DMS114 treated with DMSO at 0.1 percent for 48 hours (cell line): ENCODE measurements around the gene HAPLN3.

ENCODE experiments used
- DNase-seq: peaks from one replicate; lab custom pipeline; 2025; ENCODE audit not compliant: unreplicated experiment; lab: John Stamatoyannopoulos, UW

The HAPLN3 gene

GRCh38 chr15:88912500-88912921, 17.2 kb upstream of the HAPLN3 start:
- no peak for DNase-seq

GRCh38 chr15:88911766-88912118, 16.4 kb upstream of the HAPLN3 start:
- no peak for DNase-seq

- no peak for DNase-seq
These were observed 14.8 kb upstream of the HAPLN3 start for GRCh38 chr15:88909956-88910831.

- DNase-seq: no peak
These were observed 13.6 kb upstream of the HAPLN3 start for GRCh38 chr15:88908697-88909621.

- DNase-seq: no peak
These were observed 12.8 kb upstream of the HAPLN3 start for GRCh38 chr15:88908123-88908522.

GRCh38 chr15:88907111-88907510, 11.8 kb upstream of the HAPLN3 start:
- DNase-seq: no peak

GRCh38 chr15:88906551-88906950, 11.2 kb upstream of the HAPLN3 start:
- no peak for DNase-seq

- DNase-seq: no peak
These were observed 10.8 kb upstream of the HAPLN3 start for GRCh38 chr15:88906130-88906529.

GRCh38 chr15:88905576-88905975, 10.2 kb upstream of the HAPLN3 start:
- DNase-seq: no peak

- DNase-seq: peak; percentile 74
These were observed 9.4 kb upstream of the HAPLN3 start for GRCh38 chr15:88904624-88905327.

GRCh38 chr15:88904257-88904623, 8.9 kb upstream of the HAPLN3 start:
- DNase-seq: no peak

GRCh38 chr15:88902846-88903245, 7.5 kb upstream of the HAPLN3 start:
- no peak for DNase-seq

- no peak for DNase-seq
These were observed 7.0 kb upstream of the HAPLN3 start for GRCh38 chr15:88902221-88902835.

GRCh38 chr15:88901508-88902220, 6.3 kb upstream of the HAPLN3 start:
- no peak for DNase-seq

GRCh38 chr15:88900982-88901418, 5.7 kb upstream of the HAPLN3 start:
- no peak for DNase-seq

- DNase-seq: no peak
These were observed 5.1 kb upstream of the HAPLN3 start for GRCh38 chr15:88900309-88900981.

- DNase-seq: no peak
These were observed 3.9 kb upstream of the HAPLN3 start for GRCh38 chr15:88899251-88899650.

GRCh38 chr15:88898736-88899135, 3.4 kb upstream of the HAPLN3 start:
- no peak for DNase-seq

- DNase-seq: peak; percentile 71
These were observed 2.3 kb upstream of the HAPLN3 start for GRCh38 chr15:88897456-88898194.
